Stimulated activated CD8-positive, alpha-beta memory T cell treated with anti-CD3 and anti-CD28 coated beads, Interleukin-12 subunit alpha, Interleukin-12 subunit beta, amount 100 ng/mL, for 1 hour (primary cell): ENCODE results near the gene OTUD3.

Experiments
- DNase-seq: peaks from one replicate; pipeline ENCODE4 v3.0.0-alpha.2; 2020; ENCODE audit warnings: low read depth

The OTUD3 gene

GRCh38 chr1:19955534-19956170, 73.5 kb downstream of the OTUD3 start:
- no peak for DNase-seq

- DNase-seq: no peak
Observed at GRCh38 chr1:19957779-19958178, 75.6 kb downstream of the OTUD3 start.

GRCh38 chr1:19960591-19960990, 78.4 kb downstream of the OTUD3 start:
- DNase-seq: no peak
